ENCODE results near the gene KRT79. TPM values are rescaled to one million over a fixed set of nuclear protein-coding genes. Genes with fewer than 3 reads are reported as not detected.
A peak's percentile ranks its signal among the peaks of the same experiment; 100 is the strongest.

The KRT79 gene
- total and polyA plus RNA-seq, 9 of the 15 experiments (the other 6 are each of a cell fraction or from before 2014, with no cell fraction given): 0.03 to 2.3 (median 0.23) TPM; not detected in 2

- FAIRE-seq (peak; percentile 54), ATAC-seq (no peak), DNase-seq (ENCODE audit: extremely low read depth in 1 of 4, low spot score in 3 of 4) (no peak)
- Histone ChIP-seq H2AFZ (ENCODE audit: low read depth, low read length) (peak overlapping the region; percentile 46; the same call in 1 of the 2 replicates), H3K36me3 (ENCODE audit: control insufficient read depth, insufficient read depth, low read length) (no peaks in the 10 kb centered on the region), H3K27ac (ENCODE audit: extremely low read depth, low read depth, low read length) (no peak overlapping the region), H3K79me2 (ENCODE audit: control insufficient read depth, insufficient read depth, low read length) (no peaks in the 10 kb centered on the region), H3K9me1 (ENCODE audit: control insufficient read depth, insufficient read depth, low read length) (no peaks in the 10 kb centered on the region), H3K4me3 (no peak overlapping the region), H3K4me1 (replicated peaks in 1 of 2; ENCODE audit: control insufficient read depth in 2 of 2, insufficient read depth in 2 of 2, low read length in 2 of 2) (peaks cover 28 to 37% of the 10 kb centered on the region in 2 experiments; a peak in 4 of 5 replicates), H3K27me3 (ENCODE audit: control insufficient read depth in 2 of 2, insufficient read depth in 2 of 2, low read length in 2 of 2) (no peaks in the 10 kb centered on the region), H3K4me2 (ENCODE audit: insufficient read depth, low read length) (no peak overlapping the region), H3K9me3 (replicated peaks; ENCODE audit: control insufficient read depth, insufficient read depth, low read depth, low read length) (no peaks in the 10 kb centered on the region), H4K20me1 (replicated peaks; ENCODE audit: control insufficient read depth, insufficient read depth, low read length) (no peaks in the 10 kb centered on the region), H3K9ac (ENCODE audit: insufficient read depth in 1 of 2, low read depth in 2 of 2, low read length in 2 of 2) (no peak overlapping the region)
- ChIA-PET POLR2A (interaction anchor here (1.5 to 1.9 kb wide), 2 partner anchors 8 to 10 kb away, joined by 5 to 11 read pairs; no protein-coding TSS in a partner anchor), CTCF (ENCODE audit: low intra/inter-chr PET ratio) (no interaction called here)
- TF ChIP-seq, protein P1, sequence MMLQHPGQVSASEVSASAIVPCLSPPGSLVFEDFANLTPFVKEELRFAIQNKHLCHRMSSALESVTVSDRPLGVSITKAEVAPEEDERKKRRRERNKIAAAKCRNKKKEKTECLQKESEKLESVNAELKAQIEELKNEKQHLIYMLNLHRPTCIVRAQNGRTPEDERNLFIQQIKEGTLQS (IDR thresholded peaks at IDR 0.05): peak; percentile 60
- TF ChIP-seq, protein P1 (CRISPR knock-in tag; conservative IDR thresholded peaks at IDR 0.05): no peak
- TF ChIP-seq FOSL1 (tag; conservative IDR thresholded peaks at IDR 0.05): peak; percentile 67
- TF ChIP-seq TOE1 (IDR thresholded peaks at IDR 0.05; ENCODE audit: borderline replicate concordance): no peak
- no peak for TF ChIP-seq TOE1 (CRISPR knock-in tag; IDR thresholded peaks at IDR 0.05; ENCODE audit: borderline replicate concordance, low read depth)
- TF ChIP-seq HSF4 (CRISPR knock-in tag; IDR thresholded peaks at IDR 0.05; ENCODE audit: borderline replicate concordance): no peak
- TF ChIP-seq MEIS2 (IDR thresholded peaks at IDR 0.05; ENCODE audit: partially characterized antibody): peak; percentile 14
- TF ChIP-seq JUND (IDR thresholded peaks at IDR 0.05; ENCODE audit: borderline replicate concordance, low read depth, low read length): peak; percentile 46; the same call in 1 of the 2 replicates
- TF ChIP-seq JUND (tag; IDR thresholded peaks at IDR 0.05; ENCODE audit: borderline replicate concordance, low read depth, low read length): no peak
- intact Hi-C loops (cut with micrococcal nuclease): no loop called here
- 22% methylated on average over 7 of the region's 7 CpGs for WGBS (ENCODE audit: insufficient coverage, low coverage, missing lambda C conversion rate)
- no TSS peak for BruUV-seq (replicated peaks)
- in situ Hi-C loops (cut with MboI): no loop called here
Measured at GRCh38 chr12:52798671-52799504, 35.2 kb downstream of the KRT79 start.

Measured in K562 (cell line).